ENCODE results near the gene TRUB1.

The TRUB1 gene

DNA sequence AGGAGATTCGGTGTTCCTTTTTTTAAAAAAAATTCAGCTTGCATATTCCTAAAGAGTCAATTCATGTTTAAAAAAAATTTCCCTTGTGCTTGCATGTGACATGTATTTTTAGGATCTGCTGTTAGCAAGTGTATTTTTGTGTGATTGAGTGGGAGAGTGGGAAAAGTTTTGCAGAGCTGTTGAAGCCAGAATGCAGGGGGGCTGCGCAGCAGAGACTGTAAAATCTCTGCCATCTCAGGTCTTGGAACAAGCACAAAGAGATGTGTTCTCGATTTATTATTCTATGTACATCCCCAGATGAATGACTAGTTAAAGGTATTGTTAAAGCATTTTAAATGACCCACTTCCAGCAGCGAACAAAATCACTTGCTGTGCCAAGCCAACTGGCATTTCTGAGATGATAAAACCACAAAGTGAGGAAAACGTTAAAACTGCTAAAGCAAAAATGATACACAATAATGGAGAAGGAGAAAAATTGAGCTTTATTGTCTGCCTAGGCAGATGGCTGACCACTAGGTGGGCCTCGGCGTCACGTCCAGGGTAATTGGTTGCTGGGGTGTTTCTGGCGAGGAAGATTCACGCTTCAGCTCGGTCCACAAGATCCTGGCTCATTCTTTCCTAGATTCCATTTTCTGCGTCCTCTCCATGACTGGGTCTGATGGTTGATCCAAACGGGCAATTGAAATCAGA lies 88.2 kb downstream of the TRUB1 start:
- H3K4me3 ChIP-seq (ENCODE audit: low read depth, low read length) = no peak overlapping the region

DNA sequence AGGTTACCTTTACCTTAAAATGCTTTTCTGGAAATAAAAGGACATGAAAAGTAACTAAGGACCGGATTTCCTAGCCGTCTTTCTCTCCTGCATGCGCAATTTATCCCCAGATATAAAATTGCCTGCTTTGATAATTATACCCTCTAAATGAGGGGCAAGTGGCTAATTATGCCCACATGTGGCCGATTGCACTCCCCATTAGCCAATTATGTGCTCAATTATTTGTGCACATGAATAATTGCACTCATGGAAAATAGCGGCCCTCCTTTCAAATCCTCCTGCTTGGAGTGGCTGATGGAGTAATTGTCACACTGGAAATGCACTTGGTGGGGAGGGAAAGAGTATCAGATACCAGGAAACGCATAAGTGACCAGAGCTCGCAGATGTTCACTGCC lies 88.7 kb downstream of the TRUB1 start:
- H3K4me3 ChIP-seq (ENCODE audit: low read depth, low read length) = no peak overlapping the region

Data from iPS-11a (cell line).